GM19023 (cell line): ENCODE measurements around the gene GSDMA.

Experiments used
- ATAC-seq: cut with Tn5 transposase; IDR thresholded peaks from one replicate; pipeline ENCODE4 v1.9.1; 2021; ENCODE audit warnings: mild to moderate bottlenecking, moderate library complexity; ENCODE audit not compliant: unreplicated experiment

GSDMA gene, protein sequence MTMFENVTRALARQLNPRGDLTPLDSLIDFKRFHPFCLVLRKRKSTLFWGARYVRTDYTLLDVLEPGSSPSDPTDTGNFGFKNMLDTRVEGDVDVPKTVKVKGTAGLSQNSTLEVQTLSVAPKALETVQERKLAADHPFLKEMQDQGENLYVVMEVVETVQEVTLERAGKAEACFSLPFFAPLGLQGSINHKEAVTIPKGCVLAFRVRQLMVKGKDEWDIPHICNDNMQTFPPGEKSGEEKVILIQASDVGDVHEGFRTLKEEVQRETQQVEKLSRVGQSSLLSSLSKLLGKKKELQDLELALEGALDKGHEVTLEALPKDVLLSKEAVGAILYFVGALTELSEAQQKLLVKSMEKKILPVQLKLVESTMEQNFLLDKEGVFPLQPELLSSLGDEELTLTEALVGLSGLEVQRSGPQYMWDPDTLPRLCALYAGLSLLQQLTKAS

DNA sequence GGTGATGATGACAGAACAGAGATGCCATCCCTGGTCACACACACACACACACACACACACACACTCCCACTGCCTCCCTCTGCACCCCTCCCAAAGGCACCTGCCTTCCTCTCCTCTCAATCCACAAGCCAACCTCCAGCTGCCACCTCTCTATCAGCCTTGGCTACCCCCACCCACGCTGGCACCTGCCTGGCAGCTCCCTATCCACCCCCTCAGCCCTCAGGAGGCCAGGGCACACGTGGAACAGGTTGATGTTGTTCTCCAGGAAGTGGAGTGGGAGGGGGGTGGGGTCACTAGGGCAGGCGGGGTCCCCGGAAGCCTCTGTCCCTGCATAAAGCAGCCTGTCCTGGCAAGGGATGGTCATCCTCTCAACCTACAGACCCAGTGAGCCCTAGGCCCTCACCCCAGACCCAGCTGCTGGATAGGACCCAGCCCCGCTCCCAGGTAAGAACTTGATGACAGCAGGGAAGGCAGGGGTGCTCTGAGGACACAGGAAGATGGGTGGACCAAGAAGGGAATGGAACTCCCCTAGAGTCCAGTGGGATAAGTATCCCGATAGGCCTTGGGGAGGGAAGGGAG lies at the start of gene GSDMA:
Gene GSDMA (plus strand): TSS at position 363 of the 579 bp plus-strand sequence. CDS start 2,684 bp downstream, outside the sequence.
- ATAC-seq, result no peak

- ATAC-seq, result no peak
These were observed 48.8 kb upstream of the GSDMA start for GRCh38 chr17:39913989-39914388.

- peak; percentile 50 for ATAC-seq
These were observed 47.2 kb upstream of the GSDMA start for GRCh38 chr17:39915559-39915958.

DNA sequence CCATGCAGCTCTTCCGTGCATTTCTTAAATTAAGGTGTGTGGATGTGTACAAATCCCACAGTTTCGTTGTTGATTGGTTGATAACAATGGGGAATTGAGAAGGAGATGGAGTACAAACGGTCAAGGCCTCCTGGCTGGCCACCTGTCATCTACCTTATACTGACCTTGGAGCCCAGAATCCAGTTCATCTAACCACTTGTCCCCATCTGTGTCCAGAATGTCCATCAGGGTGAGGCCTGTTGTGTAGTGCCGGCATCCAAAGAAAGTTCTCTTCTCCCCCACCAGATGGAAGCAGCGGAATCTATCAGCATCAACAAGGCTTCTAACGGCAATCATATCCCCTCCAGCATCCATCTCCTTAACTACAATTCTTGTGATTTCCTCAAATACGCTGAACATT lies 45.9 kb upstream of the GSDMA start:
- ATAC-seq, result no peak

DNA sequence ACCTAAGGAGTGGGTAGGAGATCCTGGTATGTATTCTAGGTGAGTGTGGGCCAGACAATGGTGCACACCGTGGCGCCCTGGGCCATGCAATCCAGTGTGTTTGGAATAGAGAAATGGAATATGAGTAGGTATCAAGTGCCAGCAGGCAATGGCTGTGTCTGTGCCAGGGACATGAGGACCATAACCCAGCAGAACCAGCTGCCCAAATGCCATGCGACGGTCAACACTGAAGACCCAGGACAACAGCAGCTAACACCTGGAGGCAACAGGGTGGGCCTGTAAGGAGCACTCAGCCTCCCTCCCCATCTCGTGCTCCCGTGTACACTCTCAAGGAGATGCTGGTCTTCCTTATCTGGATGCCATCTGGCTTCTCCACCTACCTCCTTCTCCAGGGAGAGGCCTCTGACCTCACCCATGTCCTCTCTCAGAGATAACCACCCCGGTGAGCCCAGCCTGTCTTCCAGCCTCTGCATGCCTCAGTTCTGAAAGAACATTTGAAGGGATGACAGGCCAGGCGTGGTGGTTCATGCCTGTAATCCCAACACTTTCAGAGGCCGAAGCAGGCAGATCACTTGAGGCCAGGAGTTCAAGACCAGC lies 43.6 kb upstream of the GSDMA start:
- no peak for ATAC-seq

- ATAC-seq, result no peak
These were observed 42.3 kb upstream of the GSDMA start for GRCh38 chr17:39920218-39921210.

DNA sequence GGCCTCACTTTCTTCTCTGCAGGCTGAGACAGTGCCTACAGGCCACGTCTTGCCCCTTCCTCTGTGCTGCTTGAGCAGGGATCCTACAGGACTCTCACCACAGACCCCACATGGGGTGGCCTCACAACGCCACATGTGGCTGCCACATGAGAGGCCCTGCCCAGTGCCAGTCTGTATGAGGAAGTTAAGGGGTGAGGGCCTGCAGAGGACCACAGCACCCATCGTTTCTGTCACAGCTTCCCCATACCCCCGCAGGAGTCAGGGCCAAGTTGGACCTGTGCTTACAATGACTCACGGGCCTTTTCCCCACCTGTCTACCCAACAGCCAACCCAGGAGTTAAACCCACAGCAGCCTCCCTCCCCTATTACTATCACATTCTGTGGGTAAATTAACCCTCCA lies 41.5 kb upstream of the GSDMA start:
- ATAC-seq, result no peak

- no peak for ATAC-seq
These were observed 40.8 kb upstream of the GSDMA start for GRCh38 chr17:39922006-39922405.

GRCh38 chr17:39923230-39923629 lies 39.6 kb upstream of the GSDMA start:
- no peak for ATAC-seq

DNA sequence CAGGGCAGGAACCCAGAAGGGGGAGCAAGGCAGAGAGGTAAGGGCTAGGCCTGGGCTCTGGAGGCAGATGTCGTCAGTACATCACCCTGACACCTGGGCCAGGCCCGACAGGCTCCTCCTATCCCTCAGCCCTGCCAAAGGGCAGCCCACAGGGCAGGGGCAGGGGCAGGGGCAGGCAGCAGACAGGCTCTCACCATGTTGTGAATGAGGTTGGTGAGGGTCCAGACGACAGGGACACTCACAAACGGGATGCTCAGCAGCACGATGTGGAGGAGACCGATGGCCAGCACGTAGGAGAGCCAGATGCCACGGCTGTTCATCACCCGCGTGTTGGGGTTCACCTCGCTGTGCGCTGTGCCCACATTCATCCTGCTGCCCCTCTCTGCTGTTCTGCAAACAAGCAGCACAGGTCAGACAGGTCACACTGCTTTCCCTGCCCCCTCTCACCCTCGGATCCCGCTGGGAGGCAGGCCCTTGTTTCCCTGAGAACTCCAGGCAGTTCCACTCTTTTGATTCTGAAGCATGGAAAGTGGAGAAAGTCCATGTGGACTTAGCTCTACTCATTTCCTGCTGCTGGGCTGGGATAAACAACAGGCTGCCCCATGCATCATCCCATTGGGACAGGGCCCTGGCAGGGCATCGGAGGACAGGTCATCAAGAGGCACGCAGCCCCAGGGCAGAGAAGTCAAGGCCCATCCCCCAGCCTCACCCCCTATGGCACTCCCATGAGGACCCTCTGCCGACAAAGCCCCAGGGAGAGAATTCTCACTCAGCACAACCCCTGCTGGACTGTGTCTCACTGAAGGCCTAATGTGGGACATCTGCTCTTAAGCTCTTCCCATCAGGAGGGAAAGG lies 38.7 kb upstream of the GSDMA start:
- no peak for ATAC-seq

DNA sequence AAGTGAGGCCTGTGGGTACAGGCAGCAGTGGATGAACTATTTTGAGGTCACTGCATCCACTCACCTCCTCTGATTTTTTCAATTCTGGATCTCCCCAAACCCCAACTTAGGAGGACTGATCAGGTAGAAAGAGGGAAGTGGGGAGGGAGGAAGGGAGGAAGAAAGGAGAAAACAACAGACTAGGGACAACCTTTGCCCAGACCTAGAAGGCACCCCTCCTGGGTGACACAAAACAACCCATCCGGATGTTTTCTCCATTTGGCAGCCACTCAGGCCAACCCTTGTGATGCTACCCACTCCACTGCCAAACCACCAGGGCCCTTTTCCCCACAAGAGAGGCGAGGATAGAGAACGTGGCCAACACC lies 38.1 kb upstream of the GSDMA start:
- no peak for ATAC-seq

GRCh38 chr17:39925282-39926134 lies 37.3 kb upstream of the GSDMA start:
- no peak for ATAC-seq

DNA sequence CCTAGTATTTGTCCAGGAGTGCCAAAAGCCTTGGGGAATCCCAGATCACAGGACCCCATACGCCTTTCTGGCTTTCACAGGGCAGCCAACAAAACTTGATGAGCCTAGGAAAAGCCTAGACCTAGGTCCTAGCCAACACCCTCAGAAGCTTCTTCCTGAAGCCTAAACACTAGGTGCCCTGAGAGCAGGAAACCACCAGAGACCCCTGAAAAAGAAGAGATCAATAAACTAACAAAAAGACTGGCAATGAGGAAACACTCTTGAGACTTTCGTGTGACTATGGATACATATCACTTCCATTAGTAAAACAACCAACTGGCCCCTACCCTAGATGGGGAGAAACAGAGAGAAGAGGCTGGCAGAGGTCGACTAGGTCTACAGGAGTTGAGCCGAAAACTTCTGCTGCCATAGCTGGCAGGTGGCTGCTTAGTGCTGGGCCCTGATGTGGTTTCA lies 36.6 kb upstream of the GSDMA start:
- no peak for ATAC-seq

GRCh38 chr17:39926588-39927100 lies 36.2 kb upstream of the GSDMA start:
- peak; percentile 43 for ATAC-seq

- ATAC-seq, result peak; percentile 77
These were observed 35.5 kb upstream of the GSDMA start, which contains the start of the genes LRRC3C and ORMDL3 for GRCh38 chr17:39927101-39927928. Gene LRRC3C, plus strand, starts transcription at chr17:39927732. Its CDS starts 13,792 bp downstream, at chr17:39941524. Gene ORMDL3, minus strand, starts transcription at chr17:39927601. Its CDS starts 3,398 bp downstream, at chr17:39924203.

DNA sequence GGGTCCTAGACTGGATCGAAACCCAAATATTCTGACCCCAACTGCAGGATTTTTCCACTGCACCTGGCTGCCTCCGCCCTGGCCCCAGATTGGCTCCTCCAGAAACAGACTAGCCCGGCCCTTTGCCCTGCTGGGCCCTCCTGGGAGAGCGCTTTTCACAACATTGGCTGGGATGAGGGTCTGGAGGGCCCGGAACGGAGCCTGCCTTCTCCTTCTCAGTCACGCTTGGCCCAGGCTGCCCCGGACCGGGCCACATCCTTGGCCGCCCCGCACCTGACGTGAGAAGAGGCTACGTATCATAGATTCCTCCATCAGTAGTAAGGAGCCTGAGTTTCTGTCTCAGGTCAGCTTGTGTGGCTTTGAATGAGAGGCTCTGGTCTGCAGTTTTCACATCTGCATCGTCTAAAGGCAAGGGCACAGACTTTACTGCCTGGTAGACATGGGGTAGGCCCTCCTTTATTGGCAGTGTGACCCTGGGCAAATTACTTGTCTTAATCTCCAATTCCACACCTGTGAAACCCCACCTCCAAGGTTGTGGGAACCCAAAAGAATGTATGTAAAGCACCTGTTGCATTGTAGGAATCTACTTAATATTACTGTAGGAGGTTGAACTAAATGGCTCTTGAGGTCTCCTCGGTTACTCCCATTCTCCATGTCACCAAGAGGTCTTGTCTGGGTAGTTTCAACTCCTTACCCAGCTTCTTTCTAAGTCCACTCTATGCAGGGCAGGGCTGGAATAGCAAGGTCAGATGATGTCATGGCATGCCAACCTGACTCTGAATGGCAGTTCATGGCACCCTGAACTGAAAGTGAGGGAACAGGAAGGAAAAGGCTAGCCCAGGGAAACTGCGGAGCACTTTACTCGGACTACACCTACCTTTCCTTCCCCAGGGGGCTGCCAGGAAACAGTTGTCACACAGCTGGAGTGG lies 34.6 kb upstream of the GSDMA start:
- peak; percentile 9 for ATAC-seq
